GM18520 (cell line): ENCODE data around the gene NECTIN3.

Experiments
- ATAC-seq: cut with Tn5 transposase; IDR thresholded peaks from one replicate; pipeline ENCODE4 v1.9.1; 2021; ENCODE audit not compliant: unreplicated experiment

NECTIN3 gene

DNA sequence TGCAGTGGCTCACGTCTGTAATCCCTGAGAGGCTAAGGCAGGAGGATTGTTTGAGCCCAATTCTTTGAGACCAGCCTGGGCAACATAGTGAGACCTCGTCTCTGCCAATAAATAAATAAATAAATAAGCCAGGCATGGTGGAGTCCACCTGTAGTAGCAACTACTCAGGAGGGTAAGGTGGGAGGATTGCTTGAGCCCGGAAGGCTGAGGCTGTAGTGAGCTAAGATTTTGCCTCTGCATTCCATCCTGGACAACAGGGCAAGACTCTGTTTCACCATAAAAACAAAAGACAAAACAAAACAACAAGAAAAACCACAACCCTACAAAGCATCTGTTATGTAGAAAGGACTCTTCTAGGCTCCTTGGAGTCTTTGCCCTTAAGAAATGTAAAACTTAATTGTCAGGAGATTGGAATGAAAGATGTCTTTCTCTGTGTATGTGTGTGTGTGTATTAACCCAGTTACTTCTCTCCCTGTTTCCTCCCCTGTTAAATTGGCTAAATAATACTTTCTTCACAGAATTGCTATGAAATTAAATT is 9.5 kb downstream of the NECTIN3 start:
- no peak for ATAC-seq

DNA sequence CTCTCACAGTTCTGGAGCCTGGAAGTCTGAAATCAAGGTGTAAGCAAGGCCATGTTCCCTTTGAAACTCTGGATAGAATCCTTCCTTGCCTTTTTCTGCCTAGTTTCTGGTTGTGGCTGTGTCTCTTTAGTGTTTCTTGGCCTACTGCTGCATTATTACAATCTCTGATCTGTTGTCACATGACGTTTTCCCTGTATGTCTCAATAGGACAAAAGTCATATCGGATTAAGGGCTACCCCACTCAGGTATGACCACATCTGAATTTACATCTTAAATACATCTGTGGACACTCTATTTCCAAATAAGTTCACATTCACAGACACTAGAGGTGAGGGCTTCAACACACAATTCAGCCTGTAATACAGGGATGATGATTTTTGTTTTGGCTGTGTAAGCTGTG is 13.3 kb downstream of the NECTIN3 start:
- no peak for ATAC-seq

GRCh38 chr3:111087924-111088469 is 16.4 kb downstream of the NECTIN3 start:
- ATAC-seq: no peak

DNA sequence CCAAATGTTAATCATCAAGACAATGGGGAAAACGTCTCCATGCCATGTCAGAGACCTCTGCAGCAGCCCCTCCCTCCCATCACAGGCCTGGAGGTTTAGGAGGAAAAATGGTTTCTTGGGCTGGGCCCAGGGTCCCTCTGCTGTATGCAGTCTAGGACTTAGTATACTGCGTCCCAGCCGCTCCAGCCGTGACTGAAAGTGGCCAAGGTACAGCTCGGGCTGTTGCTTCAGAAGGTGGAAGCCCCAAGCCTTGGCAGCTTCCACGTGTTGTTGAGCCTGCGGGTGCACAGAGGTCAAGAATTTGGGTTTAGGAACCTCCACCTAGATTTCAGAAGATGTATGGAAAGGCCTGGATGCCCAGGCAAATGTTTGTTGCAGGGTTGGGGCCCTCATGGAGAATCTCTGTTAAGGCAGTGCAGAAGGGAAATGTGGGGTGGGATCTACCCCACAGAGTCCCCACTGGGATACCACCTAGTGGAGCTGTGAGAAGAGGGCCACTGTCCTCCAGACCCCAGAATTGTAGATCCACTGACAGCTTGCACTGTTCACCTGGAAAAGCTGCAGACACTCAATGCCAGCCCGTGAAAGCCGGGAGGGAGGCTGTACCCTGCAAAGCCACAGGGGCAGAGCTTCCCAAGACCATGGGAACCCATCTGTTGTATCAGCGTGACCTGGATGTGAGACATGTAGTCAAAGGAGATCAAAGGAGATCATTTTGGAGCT is 25.0 kb downstream of the NECTIN3 start:
- ATAC-seq: no peak

- no peak for ATAC-seq
Observed at GRCh38 chr3:111103807-111104206, 32.2 kb downstream of the NECTIN3 start.

- no peak for ATAC-seq
Observed at GRCh38 chr3:111106993-111107661, 35.5 kb downstream of the NECTIN3 start.

GRCh38 chr3:111107662-111108035 is 36.0 kb downstream of the NECTIN3 start:
- no peak for ATAC-seq

GRCh38 chr3:111112913-111113312 is 41.3 kb downstream of the NECTIN3 start:
- ATAC-seq: no peak

GRCh38 chr3:111128884-111129283 is 57.3 kb downstream of the NECTIN3 start:
- ATAC-seq: no peak

- ATAC-seq: no peak
Observed at GRCh38 chr3:111130827-111131226, 59.2 kb downstream of the NECTIN3 start.

DNA sequence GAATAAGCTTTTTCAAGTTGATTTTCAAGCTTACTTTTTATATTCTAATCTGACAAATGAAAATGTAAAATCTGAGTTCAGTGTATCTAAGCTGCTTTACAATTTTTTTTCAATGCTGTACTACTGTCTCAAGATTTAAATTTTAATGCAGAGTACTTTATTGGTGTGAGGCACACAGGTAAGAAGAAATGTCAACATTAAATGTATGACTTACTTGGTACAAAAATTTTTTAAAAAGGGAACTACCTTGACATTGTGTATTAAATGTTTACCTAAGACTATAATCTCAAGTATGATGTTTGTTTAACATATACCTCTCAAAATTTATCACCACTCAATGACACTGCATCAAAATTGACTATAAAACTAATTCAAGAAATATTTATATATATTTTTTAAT is 62.7 kb downstream of the NECTIN3 start:
- ATAC-seq: no peak

DNA sequence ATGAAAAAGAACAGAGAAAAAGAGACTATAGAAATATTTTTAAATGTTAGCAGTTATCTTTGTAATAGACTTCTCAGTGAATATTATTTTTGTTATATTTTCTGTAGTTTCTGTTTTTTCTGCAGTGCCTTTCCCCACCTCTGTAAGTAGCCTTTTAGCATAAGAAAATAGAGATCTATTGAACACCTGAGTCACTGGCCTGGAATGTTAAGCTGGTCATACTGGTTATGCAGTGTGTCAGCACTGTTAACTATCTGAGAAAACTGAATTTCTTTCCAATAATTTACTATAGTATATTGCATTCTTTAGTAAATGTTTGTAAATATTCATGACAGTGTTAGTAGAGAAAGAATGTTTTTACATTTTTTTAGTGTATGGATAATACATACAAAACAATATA is 79.8 kb downstream of the NECTIN3 start:
- no peak for ATAC-seq

DNA sequence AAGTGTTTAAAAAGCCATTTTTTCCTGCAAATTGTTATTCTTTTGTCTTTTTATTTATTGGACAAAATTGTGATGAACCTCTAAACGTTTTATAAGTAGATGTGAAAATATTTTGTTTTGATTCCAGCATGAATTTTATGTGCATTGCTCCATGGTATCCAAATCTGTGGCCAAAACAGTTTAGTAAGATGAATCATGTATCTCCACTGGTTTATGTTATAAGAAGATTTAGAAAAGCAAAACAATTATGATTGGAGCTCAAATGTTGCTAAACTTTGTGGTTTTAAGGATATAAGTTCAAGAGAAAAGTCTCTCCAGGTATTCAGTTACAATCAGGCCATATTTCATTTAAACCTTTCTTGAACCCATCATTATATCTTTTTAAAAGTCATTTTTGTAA is 80.9 kb downstream of the NECTIN3 start:
- no peak for ATAC-seq

DNA sequence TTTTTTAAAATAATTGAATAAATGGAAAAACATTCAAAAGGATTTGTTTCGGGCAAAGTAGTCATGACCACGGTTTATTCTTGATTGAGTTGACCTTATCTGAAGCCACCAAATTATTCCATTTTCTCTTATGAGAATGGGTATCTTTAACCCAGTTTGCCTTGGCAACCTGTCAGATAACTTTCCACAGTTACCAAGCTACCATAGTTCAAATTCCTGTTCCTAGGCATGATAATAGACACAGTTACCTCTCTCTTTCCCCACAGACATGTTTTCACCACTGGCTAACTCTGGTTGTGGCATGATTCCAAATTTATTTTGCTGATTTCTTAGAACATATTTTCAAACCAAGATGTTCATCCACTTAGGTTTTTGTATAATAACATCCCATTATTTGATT is 84.9 kb downstream of the NECTIN3 start:
- ATAC-seq: no peak

GRCh38 chr3:111159391-111159790 is 87.8 kb downstream of the NECTIN3 start:
- ATAC-seq: no peak

DNA sequence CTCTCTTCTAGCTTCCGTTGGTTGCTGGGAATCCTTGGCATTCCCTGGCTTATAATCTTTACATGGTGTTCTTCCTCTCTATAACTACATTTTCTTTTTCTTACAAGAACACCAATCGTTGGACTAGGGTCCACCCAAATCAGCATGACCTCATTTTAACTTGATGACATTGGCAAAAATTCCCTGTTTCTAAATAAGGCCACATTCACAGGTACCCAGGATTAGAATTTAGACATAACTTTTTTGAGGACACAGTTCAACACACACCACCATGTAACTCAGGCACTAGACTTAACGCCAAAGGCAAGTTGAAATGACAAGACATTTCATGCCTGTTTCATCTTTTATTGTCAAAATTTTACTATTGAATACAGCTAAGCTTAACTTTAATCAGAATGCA is 93.0 kb downstream of the NECTIN3 start:
- ATAC-seq: no peak

- ATAC-seq: no peak
Observed at GRCh38 chr3:111165411-111165810, 93.8 kb downstream of the NECTIN3 start.

DNA sequence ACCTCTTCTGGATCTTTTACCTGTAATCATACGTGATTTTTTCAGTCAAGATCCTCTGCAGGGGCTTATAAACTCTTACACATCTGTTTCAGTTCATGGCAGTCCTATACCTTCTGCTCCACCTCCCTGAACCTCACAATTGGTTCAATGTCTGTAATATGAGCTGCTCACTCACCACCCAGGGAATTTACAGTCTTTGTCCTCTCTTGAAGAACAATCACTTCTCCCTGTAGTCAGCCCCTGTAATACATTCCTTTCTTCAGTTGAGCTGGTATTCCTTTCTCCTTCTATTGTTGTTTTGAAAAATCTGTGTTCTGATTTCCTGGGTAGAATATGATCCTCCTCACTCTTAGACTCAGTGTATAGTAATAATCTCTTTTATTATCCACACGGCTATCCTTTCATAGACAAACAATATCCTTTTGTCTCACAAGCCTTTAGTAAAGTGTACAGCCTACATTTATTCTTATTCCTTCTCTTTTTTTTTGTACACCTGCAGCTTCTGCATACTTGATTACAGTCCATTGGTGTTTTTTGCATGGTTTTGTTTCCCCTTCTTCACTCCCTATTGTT is 101.8 kb downstream of the NECTIN3 start:
- ATAC-seq: no peak

- no peak for ATAC-seq
Observed at GRCh38 chr3:111173906-111174305, 102.3 kb downstream of the NECTIN3 start.

- ATAC-seq: no peak
Observed at GRCh38 chr3:111190518-111190917, 118.9 kb downstream of the NECTIN3 start.

DNA sequence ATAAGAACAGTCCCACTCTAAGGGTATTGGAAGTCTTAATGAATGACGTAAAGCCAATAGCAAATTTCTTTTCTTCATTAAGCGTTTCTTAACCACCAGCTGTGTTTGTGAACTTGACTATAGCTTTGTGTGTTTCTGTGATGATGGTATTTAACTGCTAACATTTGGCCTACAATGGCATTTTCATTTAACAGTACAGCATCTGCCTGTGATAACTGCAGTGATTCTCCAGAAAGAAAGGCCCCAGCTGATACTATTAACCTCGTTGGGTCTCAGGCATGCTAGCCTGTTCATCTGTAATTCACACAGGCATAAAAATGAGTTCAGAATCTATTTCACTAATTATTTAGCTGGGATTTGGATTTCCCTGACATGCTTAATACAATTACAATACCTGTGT is 121.9 kb downstream of the NECTIN3 start:
- no peak for ATAC-seq

DNA sequence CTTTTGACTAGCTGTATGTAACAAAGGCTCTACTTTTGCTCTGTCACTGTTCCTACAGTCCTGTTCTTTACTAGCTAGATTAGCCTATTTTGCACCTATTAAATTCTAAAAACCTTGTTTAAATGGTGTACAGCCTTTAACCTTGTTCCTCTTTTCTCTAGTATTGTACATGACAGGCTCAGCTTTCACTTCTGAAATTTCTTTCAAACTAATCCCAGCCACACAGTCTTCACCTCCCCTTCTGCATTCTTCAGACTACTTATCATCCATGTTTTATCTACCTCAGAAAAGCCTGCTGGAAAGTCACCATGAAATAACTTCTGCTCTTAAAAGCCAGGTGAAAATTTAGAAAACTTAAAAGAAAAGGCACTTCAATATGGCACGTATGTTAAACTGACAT is 122.4 kb downstream of the NECTIN3 start:
- no peak for ATAC-seq
